GM12872 (cell line): ENCODE results near the gene LRRIQ3.

Experiments
- CTCF ChIP-seq: IDR thresholded peaks from 3 replicates; pipeline ENCODE4 v1.5.1; 2011; ENCODE audit warnings: low read depth, mild to moderate bottlenecking, low read length, moderate library complexity; ENCODE audit not compliant: insufficient read depth

The LRRIQ3 gene

GRCh38 chr1:74180490-74180889, 17.5 kb downstream of the LRRIQ3 start:
- TF ChIP-seq CTCF, result no peak

DNA sequence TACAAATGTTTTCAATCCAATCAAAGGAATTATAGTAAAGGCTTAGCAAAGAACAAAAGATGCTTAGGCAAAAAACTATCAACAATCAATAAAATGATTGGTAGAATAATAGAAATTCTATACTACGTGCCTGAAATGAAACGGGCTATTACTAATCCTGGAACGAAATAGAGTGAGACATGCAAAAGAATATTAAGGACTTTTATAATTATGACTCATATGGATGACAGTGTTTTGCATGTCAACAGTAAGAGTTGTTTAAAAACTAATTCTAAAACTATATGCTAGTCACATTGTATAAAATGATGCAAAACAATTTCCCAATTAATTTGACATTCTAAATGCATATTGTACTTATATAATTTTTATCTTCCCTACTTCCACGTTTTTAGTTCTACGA, 35.6 kb downstream of the LRRIQ3 start:
- no peak for TF ChIP-seq CTCF

DNA sequence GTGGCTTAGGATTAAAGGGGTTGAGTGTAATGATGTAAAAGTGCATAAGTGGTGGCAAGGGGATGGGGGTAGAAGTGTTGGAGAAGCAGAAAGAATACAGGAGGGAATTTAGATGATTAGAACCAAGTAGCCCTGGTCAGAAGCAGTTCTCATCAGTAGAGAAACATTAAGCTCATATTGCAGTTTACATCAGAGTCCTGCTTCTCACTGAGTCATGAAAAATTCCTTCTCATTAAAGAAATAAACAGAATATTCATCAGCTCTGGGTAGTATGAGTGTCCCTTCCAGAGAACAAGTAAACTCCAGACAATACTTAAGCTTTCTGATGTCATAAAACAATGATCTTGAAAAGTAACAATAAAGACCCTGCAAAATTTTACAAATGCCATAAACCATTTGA, 36.5 kb downstream of the LRRIQ3 start:
- TF ChIP-seq CTCF, result no peak

GRCh38 chr1:74160046-74160445, 37.9 kb downstream of the LRRIQ3 start:
- TF ChIP-seq CTCF, result no peak

DNA sequence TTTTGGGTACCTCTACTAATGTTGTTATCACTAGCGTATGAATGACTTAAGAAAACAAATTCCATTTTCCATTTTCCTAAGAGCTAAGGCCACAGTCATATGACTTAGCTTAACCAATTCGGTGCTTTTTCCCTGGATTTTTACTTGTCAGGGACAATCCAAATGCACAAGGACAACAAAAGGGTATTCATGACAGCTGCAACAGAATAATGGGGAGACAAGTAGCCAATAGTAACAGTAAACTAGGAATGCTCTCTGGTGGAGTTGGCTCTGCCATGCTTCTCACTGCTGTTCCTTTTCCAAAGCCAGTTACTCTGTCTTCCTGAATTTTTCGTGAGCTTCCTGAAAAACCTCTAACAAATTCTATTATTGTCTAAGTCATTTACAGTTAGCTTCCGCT, 52.9 kb downstream of the LRRIQ3 start:
- TF ChIP-seq CTCF, result no peak

GRCh38 chr1:74113333-74113732, 84.6 kb downstream of the LRRIQ3 start:
- TF ChIP-seq CTCF, result no peak

DNA sequence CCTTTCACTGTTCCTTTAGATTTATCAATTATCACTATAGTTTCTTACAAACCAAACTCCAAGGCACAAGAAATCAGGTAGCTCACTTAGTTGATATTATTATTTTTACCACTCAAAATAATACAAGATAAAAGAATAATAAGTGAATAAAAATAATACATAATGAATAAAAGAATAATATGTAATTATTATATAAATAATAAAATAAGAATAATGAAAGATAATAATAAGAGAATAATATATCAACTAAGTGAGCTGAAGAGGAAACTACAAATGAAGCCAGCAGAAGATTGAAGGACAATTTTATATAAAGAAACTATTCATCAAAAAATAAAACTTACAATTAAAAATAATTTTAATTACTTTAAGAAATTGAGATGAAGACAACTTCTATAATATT, 90.6 kb downstream of the LRRIQ3 start:
- TF ChIP-seq CTCF, result no peak

DNA sequence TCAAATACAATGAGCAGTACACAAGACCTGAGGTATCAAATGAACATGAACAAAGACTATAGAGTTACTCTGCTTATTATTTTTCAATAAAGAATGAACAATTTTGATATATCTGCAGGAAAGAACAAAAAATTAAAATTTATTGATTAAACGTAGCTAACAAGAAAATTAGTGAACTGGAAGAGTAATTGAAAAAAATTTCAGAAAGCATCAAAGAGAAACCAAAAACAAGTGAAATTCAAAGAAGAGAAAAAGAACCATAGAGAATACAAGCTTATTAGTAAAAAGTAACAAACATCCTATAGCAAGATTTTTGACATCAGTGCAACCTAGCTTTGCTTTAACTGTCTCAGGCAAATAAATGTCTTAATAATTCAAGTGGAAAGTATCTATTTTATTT, 106.6 kb downstream of the LRRIQ3 start:
- TF ChIP-seq CTCF, result no peak
